ENCODE results near the gene MET.
"Not testable (repeated sequence)": the region's sequence is repeated elsewhere in the genome, so short reads cannot be mapped to it uniquely, and the experiment has no call there.

Gene MET

DNA sequence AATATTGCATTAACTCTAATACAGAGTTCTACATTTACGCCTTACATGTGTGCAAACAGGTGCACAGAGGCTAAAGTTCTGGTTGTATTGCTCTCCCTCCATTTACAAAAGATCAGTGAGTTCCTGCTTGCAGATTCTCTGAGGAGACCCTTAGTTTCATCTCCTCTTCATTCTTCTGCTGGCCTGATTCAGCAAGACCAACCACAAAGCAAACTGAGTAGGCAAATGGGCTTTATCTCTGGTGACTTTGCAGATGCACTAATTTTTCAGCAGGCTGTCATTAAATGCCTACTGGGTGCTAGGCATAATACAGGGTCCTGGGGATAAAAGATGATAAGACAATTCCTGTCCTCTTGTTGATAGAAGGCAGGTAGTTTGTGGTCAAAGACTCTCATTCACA is 56.4 kb downstream of the MET start:
- no peak for DNase-seq

DNA sequence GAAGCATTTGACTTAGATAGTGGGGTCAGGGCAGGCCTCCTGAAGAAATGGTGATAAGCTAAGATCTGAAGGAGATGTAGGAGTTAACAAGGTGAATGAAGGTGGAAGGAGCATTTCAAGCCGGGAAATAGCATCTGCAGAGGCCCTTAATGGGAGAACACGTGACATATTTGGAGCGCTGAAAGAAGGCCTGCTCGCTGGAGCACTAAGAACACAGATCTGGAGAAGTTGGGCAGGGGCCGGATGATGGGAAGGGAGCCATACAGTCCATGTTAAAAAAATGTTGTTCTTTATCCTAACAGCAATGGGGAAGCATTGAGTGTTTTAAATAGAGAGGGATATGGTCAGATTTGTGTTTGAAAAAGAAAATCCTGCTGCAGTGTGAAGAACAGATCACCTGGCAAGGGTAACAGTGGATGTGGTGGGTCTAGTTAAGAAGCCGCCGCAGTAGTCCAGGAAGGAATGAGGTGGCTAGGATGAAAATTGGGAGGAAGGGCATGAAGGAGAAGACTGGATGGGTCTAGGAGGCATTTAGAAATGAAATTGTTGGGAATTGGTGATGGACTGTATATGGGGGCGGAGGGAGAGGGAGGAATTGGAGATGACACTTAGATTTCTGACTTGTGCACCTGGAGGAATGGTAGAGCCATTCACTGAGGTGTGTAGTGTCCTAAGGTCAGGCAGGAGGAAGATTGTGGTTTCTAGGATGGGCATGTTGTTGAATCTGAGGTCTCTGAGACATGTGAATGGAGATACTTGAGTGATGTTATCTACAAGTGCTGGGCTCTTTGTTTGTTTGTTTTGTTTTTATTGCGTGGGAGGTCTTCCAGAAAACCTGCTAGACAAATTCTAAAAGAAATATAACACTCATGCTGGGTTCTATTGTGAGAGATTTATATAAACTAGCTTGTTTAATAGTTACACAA is 58.4 kb downstream of the MET start:
- no peak for DNase-seq

DNA sequence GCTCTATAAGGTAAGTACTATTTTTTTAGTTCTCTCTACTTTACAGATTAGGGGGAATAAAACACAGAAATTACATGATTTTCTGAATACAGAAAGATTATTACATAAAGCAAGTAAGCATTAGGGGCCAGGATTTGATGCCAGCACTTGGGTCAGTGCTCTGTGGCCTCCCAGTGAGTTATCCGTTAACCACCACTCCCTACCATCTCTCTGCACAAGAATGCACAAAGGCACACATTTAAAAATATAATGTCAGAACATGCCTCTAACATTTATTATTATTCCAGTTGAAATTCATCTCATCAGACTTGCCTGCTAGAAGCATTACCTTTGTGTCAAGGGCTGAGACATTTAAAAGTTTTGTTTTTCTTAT is 59.0 kb downstream of the MET start:
- no peak for DNase-seq

DNA sequence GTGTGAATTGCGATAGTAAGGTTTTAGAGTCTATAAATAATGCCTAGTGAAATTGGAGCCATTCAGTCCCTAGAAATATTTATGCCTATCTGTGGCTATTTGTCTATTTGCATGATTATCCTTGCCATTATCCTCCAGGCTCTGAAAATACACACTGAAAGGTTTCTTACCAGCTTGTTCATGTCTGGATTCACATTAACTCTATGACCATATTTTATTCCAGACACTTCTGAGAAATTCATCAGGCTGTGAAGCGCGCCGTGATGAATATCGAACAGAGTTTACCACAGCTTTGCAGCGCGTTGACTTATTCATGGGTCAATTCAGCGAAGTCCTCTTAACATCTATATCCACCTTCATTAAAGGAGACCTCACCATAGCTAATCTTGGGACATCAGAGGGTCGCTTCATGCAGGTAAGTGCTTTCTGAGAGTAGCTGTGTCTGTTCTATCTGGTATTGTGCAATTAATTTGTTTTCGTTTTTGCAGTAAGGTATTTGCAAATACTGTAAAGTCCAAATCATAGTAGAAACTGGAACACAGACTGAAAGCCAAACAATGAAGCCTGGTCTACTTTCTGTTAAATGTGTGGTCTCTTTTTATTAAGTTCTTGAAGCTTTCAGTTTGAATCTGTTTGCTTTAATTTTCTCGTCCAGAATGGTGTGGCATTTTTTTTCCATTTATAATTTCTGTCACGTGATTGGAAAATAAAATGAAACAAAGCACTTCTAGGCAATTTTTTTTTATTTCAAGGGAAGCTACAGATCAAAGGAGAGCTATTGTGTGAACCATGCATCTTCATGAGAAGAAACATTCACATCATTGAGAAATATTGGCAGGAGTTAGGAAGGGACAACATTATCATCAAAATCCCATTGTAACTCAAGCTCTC is 59.7 kb downstream of the MET start:
- no peak for DNase-seq

DNA sequence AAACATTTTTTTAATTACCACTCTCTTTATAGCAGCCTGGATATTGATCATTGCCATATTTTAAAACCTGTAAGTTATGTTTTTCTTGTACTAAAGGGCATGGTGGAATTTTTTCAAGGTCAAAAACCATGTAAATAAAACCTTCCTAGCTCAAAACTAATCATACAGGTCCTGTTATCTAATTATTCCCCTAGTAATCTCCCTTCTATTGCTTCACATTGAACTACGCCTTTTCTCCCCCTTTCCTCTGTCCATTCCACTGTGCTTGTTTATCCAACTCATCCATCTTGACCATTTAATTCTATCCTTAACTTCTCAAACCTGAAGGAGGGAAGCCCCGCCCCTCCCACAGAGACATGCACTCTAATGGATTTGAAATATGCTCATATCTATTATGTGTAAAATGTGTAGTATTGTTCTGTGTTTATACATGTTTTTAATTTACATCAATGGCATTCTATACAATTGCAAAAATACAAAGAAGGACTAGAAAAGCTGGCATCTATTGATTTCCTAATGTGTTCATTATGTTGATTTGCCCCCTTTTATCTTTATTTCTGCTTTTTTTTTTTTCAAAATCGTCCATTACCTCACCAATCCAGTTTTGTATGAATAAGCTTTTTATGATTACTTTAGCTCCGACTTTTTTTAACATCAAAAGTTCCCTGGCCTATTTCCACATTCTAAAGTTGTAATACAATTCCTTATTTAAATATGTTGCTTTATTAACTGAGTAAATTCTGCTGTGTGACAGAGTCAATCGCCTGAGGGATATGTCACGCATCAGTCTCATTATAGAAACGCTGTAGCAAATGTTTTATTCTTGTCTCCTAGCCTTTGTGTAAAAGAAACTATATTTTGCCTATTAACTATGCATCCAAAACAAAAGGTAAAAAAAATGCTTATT is 61.0 kb downstream of the MET start:
- DNase-seq, result no peak

DNA sequence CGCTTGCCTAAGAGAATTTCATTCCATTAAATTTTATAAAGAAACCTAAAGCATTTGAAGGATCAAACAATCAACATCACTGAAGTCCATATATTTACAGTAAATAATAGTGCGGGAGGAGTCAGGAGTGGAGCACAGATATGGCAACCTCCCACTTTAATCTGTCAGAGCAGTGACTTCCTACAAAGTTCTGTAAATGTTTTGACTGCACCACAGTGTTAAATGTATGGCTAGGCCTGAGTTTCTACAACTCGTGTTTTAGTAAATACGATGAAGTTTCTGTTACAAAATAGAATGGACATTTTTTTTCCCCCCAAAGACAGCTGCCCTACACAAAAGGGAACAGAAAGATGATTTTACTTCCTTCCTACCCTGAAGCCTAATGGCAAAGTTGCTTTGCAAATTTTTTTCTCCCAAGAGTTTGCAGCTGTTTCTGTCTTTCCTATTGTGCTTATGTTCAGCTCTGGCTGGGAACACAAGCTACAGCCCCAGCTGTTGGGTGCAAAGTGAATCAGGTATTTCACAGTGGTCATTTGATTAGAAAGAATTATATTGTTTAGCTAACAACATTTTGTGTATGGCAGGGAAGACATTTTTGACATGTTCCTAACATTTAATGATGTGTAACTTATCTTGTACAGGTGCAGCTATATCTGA is 62.1 kb downstream of the MET start:
- no peak for DNase-seq

DNA sequence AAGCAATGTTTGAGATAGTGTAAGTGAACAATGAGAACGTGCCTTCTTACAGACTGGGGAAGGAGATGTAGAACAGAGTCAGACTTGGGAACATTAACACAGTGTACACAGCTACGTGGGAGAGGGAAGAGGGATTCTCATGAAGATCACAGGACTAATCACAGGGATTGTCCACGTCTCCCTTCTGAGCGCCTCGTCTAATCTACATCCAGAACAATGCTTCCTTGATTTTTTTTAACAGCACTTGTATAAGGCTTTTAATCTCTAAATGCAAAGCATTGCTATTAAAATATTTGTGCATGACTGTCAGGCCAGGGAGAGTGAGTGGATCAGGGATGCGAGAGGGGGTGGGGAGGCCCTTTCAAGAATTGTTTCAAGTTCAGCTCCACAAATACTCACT is 62.7 kb downstream of the MET start:
- DNase-seq, result no peak

DNA sequence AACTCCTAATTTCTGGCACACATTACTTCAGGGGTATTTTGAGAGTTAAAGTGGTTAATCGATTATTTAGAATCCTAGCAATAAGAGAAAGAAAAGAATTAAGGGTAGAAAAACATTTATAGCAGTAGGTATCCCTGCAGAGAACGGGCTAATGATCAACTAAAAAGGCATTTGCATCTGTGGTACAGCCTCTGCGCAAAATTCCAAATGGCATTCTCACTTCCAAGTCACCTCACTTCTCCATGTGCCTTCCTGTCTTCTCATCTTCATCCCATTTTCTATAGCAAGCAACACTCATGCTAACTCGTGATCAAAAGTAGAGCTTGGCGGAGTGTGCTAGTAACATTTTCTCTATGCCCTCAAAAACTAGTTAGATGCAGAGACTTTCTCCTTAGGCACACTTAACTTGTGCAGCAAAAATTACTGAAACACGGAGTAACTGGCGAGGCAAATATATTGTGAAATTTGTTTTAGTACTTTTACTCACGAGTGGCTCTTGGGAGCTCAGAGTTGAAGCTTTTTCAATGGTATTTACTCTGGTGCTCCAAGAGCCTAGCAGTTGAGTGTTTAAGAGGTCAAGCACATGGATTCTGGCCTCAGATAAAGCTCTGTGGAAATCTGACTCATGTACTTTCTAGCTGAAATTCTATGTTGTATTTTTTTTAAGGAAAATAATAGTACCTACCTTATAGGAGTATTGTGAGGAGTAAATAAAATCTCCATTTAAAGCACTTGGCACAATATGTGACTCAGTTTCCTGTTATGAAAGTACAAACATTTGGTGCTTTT is 65.1 kb downstream of the MET start:
- no peak for DNase-seq

DNA sequence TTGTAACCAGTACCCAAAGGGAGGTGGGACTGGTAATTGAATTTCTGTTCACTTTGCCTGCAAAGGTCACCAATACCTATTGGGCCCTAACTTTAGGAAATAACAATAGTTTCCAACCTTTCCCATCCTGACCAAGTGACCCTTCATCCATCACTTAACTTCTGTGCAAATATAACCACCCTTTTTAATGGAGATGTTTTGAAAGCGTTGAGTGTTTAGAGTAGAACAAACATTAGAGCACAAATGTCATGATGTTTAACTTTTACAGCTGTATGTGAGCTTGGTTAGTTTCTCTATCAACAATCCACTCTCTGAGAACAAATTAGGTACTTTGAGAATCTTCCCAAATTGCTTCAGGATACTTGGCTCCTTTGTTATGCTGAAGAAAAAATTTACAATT is 66.4 kb downstream of the MET start:
- DNase-seq, result no peak

DNA sequence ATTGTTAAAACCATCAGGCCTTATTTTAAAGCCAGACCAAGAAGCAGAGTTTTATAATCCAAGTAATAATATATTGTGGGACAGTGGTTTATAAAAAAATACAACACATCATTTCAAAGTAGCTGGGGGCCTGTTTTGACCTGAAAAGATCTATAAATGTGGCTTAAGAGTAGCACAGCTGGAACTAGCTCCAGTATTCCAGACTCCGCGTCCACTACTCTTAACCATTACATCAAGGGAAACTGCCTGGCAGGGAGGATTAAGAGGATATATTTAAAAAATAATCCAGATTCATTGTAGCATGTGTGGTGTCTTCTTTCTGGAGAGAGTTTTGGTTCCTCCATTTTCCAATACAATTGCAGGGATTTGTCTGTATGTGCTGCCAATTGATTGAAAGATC is 67.3 kb downstream of the MET start:
- no peak for DNase-seq

DNA sequence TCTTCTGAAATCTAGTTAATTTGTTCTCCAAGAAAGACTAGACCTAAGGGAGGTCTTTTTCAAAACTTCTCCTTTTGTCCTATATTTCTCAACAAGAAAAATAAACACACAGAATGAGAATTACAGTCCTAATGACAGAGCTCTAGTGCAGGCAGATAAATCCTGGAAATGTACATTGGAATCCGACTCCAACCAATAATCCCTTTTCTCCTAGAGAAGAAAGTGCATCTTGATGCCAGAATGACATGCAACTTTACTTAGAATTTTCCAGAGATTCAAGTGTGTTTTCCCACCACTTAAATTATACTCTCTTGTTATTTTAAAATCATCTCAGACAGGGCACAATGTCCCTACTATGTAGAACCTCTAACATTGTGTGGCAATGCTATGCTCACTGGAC is 68.2 kb downstream of the MET start:
- DNase-seq, result no peak

DNA sequence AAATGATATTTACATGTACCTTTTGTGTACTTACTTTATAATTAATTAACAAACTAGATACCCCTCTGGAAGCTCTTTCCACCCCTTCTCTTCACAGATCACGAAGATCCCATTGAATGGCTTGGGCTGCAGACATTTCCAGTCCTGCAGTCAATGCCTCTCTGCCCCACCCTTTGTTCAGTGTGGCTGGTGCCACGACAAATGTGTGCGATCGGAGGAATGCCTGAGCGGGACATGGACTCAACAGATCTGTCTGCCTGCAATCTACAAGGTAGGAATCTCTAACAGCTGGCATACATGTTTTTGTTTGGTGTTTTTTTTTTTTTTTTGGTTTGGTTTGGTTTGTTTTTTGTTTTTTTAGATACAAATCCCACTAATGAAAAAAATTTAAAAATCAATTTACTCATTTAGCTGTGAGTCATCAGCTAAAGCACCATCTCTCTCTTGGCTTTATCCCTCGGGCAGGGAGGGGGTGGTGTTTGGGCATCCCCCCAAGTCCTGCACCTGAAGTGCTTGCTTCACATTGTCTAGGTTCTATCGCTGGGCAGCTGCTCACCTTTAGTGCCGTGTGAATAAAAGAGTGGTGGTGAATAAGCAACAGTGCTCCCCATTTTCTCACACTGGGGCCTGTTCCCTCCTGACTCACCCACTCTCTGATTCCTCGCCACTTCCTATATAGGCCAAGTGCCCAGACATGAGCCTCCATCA is 68.9 kb downstream of the MET start:
- DNase-seq, result no peak

DNA sequence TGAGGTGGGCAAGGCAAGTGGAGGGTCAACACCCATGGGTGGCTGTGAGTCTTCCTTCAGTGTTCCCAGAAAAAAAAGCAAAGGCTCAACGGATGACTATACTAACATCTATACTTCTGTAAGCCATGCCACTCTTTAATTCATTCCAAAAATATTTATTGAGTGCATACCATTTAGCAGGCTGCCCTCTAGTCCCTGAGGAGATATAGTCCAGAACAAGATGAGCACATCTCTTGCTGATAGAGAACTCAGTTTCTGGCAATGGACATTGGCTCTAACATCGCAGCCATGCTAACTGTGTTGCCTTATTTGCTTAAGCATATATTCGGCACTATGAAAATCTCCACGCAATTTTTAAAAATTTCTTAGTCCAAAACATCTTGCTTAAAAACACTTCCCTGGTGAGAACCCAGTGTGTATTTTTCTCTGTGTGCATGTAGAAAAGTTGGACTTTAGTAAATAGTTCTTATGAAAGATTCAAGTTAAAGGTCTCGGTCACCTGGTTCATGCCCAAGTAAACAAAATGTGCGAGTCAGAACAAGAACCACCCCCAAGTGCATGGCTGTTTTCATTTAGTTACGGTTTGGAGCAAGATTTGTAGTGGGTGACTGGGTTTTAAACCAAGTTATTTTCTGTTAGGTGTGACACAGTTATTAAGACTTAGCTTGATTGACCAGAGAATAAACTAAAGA is 69.8 kb downstream of the MET start:
- no peak for DNase-seq

DNA sequence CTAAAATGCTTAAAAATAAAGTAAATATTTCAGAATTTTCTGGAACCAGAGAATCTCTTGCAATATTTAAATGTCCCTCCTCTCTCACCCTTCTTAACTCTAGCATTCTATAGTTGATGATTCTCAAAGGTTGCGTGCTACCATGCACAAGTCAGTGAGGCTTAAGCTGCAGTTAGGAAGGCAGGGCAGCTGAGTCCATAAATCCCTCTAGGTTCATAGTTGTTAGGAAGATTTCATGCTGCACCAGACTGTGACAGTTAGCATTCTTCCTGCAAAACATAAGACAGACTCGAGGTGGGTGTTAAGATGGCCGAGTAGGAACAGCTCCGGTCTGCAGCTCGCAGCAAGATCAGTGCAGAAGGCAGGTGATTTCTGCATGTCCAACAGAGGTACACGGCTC is 70.6 kb downstream of the MET start:
- DNase-seq, result no peak

DNA sequence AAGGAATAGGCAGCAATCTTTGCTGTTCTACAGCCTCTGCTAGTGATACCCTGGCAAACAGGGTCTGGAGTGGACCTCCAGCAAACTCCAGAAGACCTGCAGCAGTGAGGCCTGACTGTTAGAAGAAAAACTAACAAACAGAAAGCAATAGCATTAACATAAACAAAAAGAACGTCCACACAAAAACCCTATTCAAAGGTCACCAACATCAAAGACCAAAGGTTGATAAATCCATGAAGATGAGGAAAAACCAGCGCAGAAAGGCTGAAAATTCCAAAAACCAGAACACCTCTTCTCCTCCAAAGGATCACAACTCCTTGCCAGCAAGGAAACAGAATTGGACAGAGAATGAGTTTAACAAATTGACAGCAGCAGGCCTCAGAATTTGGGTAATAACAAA is 71.8 kb downstream of the MET start:
- not testable (repeated sequence) for DNase-seq

DNA sequence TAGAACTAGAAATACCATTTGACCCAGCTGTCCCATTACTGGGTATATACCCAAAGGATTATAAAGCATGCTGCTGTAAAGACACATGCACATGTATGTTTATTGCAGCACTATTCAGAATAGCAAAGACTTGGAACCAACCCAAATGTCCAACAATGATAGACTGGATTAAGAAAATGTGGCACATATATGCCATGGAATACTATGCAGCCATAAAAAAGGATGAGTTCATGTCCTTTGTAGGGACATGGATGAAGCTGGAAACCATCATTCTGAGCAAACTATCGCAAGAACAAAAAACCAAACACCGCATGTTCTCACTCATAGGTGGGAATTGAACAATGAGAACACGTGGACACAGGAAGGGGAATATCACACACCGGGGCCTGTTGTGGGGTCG is 74.4 kb downstream of the MET start:
- not testable (repeated sequence) for DNase-seq

DNA sequence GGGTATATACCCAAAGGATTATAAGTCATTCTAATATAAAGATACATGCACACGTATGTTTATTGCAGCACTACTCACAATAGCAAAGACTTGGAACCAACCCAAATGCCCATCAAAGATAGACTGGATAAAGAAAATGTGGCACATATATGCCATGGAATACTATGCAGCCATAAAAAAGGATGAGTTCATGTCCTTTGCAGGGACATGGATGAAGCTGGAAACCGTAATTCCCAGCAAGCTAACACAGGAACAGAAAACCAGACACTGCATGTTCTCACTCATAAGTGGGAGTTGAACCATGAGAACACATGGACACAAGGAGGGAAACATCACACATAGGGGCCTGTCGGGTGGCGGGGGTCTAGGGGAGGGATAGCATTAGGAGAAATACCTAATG is 79.1 kb downstream of the MET start:
- DNase-seq, result not testable (repeated sequence)

DNA sequence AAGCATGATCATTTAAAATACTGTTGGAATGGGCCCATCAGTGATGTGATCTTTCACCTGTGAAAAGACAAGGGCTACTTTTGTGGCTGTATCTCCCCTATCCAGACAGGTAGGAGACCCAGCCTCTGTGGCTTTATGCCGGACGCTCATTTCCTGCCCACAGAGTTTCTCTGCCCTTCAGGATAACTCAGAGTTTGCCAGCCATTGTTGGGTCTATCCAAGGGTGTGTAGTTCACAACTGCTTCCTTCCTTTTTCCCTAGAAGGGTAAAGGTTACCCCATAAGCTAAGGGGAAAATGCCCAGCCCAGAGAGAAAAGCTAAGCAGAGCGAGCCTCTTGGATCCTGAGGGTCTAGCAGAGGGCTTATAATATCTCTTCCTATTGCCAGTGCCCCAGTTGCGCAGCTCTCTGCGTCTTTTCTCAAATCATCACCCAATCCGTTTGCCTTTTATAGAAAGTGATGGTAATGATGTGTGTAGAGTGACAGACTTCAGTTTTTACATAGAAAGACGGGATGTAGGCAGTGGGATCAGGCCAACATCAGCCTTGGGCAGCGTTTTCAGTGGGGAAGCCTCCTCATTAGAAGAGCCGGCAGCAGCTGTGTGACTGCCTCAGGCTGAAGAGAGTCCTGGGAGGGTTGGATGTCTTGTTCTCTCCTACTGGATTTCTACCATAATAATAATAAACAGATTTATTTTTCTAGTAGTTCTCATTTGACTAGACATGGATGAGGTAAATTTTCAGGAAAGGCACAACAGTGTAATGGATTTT is 80.5 kb downstream of the MET start:
- no peak for DNase-seq

DNA sequence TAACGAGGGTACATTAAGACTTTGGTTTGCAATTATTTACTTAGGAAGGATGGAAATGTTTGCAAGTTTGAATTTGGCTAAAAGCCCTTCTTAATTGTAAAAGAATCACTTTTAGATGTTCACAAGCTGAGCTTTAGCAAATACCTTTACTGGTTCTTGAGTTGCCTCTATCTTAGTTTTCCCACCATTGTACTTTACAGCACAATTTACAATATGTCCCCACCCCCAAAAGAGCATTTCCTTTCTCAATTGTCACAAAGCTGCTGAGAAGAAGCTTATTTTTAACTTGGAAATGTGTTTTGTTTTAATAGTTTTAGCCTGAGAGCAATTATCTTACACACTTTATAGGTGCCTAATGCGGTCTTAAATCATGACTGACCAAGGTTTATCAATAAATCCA is 81.1 kb downstream of the MET start:
- DNase-seq, result no peak

DNA sequence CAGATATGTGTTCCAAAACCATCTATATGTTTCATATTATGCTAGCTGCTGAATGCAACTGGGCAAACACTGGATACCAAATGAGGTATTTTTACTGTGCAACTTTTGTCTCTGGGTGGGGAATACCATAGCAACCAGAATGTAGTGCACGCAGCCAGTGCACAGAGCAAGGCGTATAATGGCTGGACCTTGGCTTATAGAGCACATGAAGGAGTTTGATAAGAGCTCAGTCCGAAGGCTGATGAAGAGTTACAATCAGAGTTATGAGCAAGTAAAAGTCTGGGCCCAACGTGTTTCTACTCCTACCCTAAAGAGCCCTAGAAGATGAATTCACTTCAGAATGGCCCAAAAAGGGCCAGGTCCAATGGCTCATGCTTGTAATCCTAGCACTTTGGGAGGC is 82.2 kb downstream of the MET start:
- no peak for DNase-seq
